ENCODE data around the gene AXL. TPM values are rescaled to one million over a fixed set of nuclear protein-coding genes. Genes with fewer than 3 reads are reported as not detected.

The AXL gene
- total and polyA plus RNA-seq, 2 of the 13 experiments (the other 11 are each of a cell fraction or from before 2014, with no cell fraction given) = 0.71 to 5.9 TPM

- Histone ChIP-seq H3K27ac (ENCODE audit: extremely low read length, insufficient read depth, low read length) (no peak overlapping the region), H3K27me3 (ENCODE audit: control insufficient read depth in 1 of 2, insufficient read depth in 2 of 2, low read length in 2 of 2) (no peaks in the 10 kb centered on the region), H2AFZ (ENCODE audit: low read length) (no peak overlapping the region), H3K4me2 (ENCODE audit: low read depth, low read length) (no peak overlapping the region), H3K9ac (ENCODE audit: insufficient read depth, low read depth, low read length) (no peak overlapping the region), H3K4me1 (ENCODE audit: insufficient read depth, low read length) (no peaks in the 10 kb centered on the region), H4K20me1 (ENCODE audit: insufficient read depth, low read length) (no peaks in the 10 kb centered on the region), H3K79me2 (ENCODE audit: insufficient read depth, low read length) (no peaks in the 10 kb centered on the region), H3K36me3 (replicated peaks in 1 of 2; ENCODE audit: control insufficient read depth in 1 of 2, insufficient read depth in 2 of 2, low read length in 2 of 2) (no peaks in the 10 kb centered on the region; a peak in 2 of 5 replicates), H3K4me3 (replicated peaks in 1 of 3; ENCODE audit: insufficient read depth in 1 of 3, low read depth in 2 of 3, low read length in 3 of 3) (no peak overlapping the region), H3K9me3 (ENCODE audit: low read length) (no peaks in the 10 kb centered on the region)
- CTCF ChIA-PET (ENCODE audit: low intra/inter-chr PET ratio, low total read pairs) = interaction anchor here (4.6 kb wide), 1 partner anchor 56 kb away, joined by 55 read pairs; no protein-coding TSS in a partner anchor
- FAIRE-seq (no peak), ATAC-seq (no peak), DNase-seq (ENCODE audit: low spot score) (no peak)
- no TSS peak for BruUV-seq (replicated peaks)
- POLR2A ChIA-PET = interaction anchor here (0.5 to 2.9 kb wide), 2 partner anchors 58 to 119 kb away, joined by 3 to 16 read pairs; partner anchors contain the start of gene HNRNPUL1
- no peak for TF ChIP-seq BORCS8-MEF2B (CRISPR knock-in tag; IDR thresholded peaks at IDR 0.05)
- TF ChIP-seq MYNN (CRISPR knock-in tag; IDR thresholded peaks at IDR 0.05; ENCODE audit: low read depth) = no peak
- no peak for TF ChIP-seq ZNF331 (CRISPR knock-in tag; IDR thresholded peaks at IDR 0.05)
- TF ChIP-seq, protein P1, sequence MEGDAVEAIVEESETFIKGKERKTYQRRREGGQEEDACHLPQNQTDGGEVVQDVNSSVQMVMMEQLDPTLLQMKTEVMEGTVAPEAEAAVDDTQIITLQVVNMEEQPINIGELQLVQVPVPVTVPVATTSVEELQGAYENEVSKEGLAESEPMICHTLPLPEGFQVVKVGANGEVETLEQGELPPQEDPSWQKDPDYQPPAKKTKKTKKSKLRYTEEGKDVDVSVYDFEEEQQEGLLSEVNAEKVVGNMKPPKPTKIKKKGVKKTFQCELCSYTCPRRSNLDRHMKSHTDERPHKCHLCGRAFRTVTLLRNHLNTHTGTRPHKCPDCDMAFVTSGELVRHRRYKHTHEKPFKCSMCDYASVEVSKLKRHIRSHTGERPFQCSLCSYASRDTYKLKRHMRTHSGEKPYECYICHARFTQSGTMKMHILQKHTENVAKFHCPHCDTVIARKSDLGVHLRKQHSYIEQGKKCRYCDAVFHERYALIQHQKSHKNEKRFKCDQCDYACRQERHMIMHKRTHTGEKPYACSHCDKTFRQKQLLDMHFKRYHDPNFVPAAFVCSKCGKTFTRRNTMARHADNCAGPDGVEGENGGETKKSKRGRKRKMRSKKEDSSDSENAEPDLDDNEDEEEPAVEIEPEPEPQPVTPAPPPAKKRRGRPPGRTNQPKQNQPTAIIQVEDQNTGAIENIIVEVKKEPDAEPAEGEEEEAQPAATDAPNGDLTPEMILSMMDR (CRISPR knock-in tag; IDR thresholded peaks at IDR 0.05) = 0 out of 2 replicates have a peak, but pooled peaks have one; percentile 15
- no peak for TF ChIP-seq PLSCR1 (CRISPR knock-in tag; IDR thresholded peaks at IDR 0.05; ENCODE audit: borderline replicate concordance)
- TF ChIP-seq XBP1 (CRISPR knock-in tag; IDR thresholded peaks at IDR 0.05) = no peak
- TF ChIP-seq ZNF605 (CRISPR knock-in tag; IDR thresholded peaks at IDR 0.05) = no peak
- intact Hi-C loops (cut with micrococcal nuclease; ENCODE audit: unreplicated experiment) (no loop called here), in situ Hi-C loops (cut with HindIII; ENCODE audit: extremely low pct_ligation_motif_present, low pct_unique_long_range_greater_than_20kb) (no loop called here)
- WGBS (ENCODE audit: low lambda C conversion rate) = 80% methylated on average over 10 of the region's 10 CpGs
Observed at GRCh38 chr19:41205995-41206394, 13.0 kb upstream of the AXL start.

Measured in HepG2 (cell line).